ENCODE measurements around the gene BHLHE23.

The BHLHE23 gene

DNA sequence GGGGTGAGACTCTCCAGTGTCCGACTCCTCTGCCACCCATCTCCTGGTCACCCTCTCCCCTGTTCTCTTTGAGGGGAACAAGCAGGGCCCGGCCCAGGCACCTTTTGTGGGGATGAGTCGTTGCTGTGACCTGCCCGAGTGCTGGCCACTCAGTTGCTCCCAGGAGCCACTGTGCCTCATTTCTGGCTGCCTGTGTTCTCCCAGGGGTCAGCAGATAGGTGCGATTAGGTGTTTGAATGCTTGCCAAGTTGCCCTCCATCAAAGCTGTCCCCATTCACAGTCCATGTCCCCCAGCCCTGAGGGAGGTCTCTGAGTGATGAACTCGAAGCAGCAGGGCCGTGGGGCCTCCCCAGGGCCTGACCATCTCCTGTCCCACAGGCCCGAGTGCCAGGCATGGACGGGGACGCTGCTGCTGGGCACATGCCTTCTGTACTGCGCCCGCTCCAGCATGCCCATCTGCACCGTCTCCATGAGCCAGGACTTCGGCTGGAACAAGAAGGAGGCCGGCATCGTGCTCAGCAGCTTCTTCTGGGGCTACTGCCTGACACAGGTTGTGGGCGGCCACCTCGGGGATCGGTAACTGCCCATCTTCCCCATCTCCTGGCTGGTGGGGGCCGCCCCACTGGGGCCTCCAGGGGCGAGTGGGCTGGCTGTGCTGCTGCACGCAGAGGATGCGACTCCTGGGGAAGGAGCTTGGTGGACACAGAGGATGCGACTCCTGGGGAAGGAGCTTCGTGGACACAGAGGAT, 50.2 kb downstream of the BHLHE23 start:
- H3K9me3 Mint-ChIP-seq = no peaks in the 10 kb centered on the region
- H3K36me3 Mint-ChIP-seq (ENCODE audit: low read depth) = no peaks in the 10 kb centered on the region
- no peak overlapping the region for H3K4me3 Mint-ChIP-seq
- H3K27me3 Mint-ChIP-seq (ENCODE audit: low read depth) = no peaks in the 10 kb centered on the region
- H3K4me1 Mint-ChIP-seq (ENCODE audit: low read depth) = peaks cover 12% of the 10 kb centered on the region
- H3K27ac Mint-ChIP-seq = no peak overlapping the region

All from T-helper 1 cell treated with Interleukin-12 subunit alpha and Interleukin-12 subunit beta and Interleukin-4 antibody, amounts not matched to agents 30 μg/mL and 1 μg/mL, for 36 hours (primary cell).